Glomerular visceral epithelial cell (primary cell): ENCODE measurements around the gene MED17.
A peak's percentile ranks its signal among the peaks of the same experiment; 100 is the strongest.

Experiments used
- DNase-seq: peaks from one replicate; pipeline ENCODE4 v3.0.0-alpha.2; 2016; ENCODE audit errors: extremely low spot score

The MED17 gene

GRCh38 chr11:93817426-93818348 lies 33.6 kb downstream of the MED17 start:
- no peak for DNase-seq

- no peak for DNase-seq
These were observed 36.0 kb downstream of the MED17 start for GRCh38 chr11:93819966-93820695.

GRCh38 chr11:93820847-93821246 lies 36.8 kb downstream of the MED17 start:
- DNase-seq = no peak

GRCh38 chr11:93821617-93822016 lies 37.5 kb downstream of the MED17 start:
- no peak for DNase-seq

- peak; percentile 25 for DNase-seq
These were observed 38.3 kb downstream of the MED17 start for GRCh38 chr11:93822359-93822758.

- DNase-seq = no peak
These were observed 39.1 kb downstream of the MED17 start for GRCh38 chr11:93823210-93823609.

- no peak for DNase-seq
These were observed 43.3 kb downstream of the MED17 start for GRCh38 chr11:93827363-93827762.

- no peak for DNase-seq
These were observed 45.5 kb downstream of the MED17 start for GRCh38 chr11:93829598-93829997.

- DNase-seq = no peak
These were observed 47.5 kb downstream of the MED17 start for GRCh38 chr11:93831343-93832127.

GRCh38 chr11:93832780-93833179 lies 48.7 kb downstream of the MED17 start:
- DNase-seq = no peak

- DNase-seq = no peak
These were observed 54.9 kb downstream of the MED17 start for GRCh38 chr11:93838967-93839366.

- DNase-seq = no peak
These were observed 56.1 kb downstream of the MED17 start for GRCh38 chr11:93840180-93840579.

GRCh38 chr11:93840981-93841380 lies 56.9 kb downstream of the MED17 start:
- no peak for DNase-seq

GRCh38 chr11:93841446-93841845 lies 57.4 kb downstream of the MED17 start:
- no peak for DNase-seq

GRCh38 chr11:93842034-93842433 lies 58.0 kb downstream of the MED17 start:
- DNase-seq = no peak

- peak; percentile 89 for DNase-seq
These were observed 58.4 kb downstream of the MED17 start for GRCh38 chr11:93842461-93842860.

GRCh38 chr11:93843906-93844305 lies 59.8 kb downstream of the MED17 start:
- DNase-seq = peak; percentile 9

GRCh38 chr11:93844568-93844967 lies 60.5 kb downstream of the MED17 start:
- no peak for DNase-seq

GRCh38 chr11:93845181-93846092 lies 61.4 kb downstream of the MED17 start:
- no peak for DNase-seq

- DNase-seq = no peak
These were observed 62.3 kb downstream of the MED17 start for GRCh38 chr11:93846411-93846810.

GRCh38 chr11:93849201-93849600 lies 65.1 kb downstream of the MED17 start:
- no peak for DNase-seq
